Stimulated activated CD8-positive, alpha-beta memory T cell treated with anti-CD3 and anti-CD28 coated beads, Interleukin-2, amount 100 ng/mL, for 48 hours (primary cell): ENCODE results near the gene EPB41L2.
"Not testable (repeated sequence)": the region's sequence is repeated elsewhere in the genome, so short reads cannot be mapped to it uniquely, and the experiment has no call there.

Experiments used
- DNase-seq, 2 donors: peaks; one replicate each; pipeline ENCODE4 v3.0.0-alpha.2; 2020; ENCODE audit warnings: low read depth in 2 of 2

EPB41L2 gene

DNA sequence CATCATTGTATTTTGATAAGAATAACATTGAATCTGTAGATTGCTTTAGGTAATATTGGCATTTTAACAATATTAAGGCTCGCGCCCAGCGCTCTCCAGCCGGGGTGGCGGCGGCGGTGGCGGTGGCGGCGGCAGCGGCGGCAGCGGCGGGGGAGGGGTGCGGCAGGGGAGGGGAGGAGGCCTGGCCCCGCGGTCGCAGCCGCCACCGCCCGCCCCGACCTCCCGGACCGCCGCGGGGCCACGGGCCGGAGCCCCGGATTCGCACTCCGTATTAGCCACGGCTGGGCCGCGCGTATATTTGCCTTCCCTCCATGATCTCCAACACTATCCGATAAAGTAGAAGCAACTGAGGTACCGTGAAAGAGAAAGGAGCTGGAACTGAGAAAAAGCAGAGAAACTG lies 261.7 kb downstream of the EPB41L2 start:
- DNase-seq, result not testable (repeated sequence)

DNA sequence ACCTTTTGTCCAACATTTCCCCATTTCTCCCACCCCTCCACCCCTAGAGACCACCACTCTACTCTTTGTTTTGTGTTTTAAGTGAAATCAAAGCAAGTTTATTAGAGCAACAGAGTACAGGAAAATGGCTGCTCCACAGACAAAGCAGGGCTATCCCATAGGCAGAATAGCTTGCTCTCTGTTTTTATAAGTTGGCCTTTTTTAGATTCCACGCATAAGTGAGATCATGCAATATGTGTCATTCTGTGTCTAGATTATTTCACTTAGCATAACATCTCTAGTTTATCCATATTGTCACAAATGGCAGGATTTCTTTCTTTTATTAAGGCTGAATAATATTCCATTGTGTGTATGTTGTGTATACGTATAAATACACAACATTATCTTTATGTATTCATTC lies 266.0 kb downstream of the EPB41L2 start:
- DNase-seq, result no peak

DNA sequence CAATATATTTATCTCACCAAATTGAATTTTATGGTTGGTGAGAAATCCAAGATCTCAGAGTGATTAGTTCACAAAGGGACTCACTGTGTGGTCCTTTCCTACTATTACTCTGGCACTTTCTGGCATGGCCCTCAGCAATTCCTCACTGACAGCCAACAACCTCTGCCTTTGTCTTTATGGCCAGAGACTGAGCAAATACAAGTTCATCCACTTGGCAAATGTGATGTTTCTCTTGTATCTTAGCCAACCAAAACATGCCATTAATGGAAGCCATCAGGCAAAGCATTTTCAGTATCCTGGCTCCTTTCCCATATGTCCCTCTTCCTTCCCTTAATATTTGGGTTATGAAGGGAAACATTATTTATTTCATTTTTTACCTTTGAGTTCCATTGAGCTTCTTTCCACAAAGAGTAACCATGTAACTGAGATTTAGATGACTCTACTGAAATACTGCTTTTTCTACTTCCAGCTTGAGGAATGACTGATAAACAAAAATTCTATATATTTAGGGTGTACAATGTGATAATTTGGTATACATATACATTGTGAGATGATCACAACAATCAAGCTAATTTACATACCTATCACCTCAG lies 266.6 kb downstream of the EPB41L2 start:
- DNase-seq, result no peak

DNA sequence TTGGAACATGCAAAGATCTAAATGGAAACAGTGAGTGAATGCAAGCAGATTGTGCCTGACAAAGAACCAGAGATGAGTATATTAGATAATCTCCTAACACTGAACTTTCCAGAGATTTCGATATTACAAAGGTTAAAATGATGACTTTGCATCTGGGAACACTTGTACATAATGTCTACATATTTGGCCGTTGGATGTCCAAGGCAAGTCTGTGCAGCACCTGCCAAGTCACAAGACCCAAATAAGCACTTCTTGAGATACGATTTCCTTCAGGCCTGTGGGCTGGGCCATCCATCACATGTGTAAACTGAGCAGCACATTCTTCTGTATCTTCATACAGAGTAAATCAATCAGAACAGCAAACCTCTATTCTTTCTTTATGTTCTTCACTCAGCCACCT lies 268.3 kb downstream of the EPB41L2 start:
- DNase-seq, result no peak

DNA sequence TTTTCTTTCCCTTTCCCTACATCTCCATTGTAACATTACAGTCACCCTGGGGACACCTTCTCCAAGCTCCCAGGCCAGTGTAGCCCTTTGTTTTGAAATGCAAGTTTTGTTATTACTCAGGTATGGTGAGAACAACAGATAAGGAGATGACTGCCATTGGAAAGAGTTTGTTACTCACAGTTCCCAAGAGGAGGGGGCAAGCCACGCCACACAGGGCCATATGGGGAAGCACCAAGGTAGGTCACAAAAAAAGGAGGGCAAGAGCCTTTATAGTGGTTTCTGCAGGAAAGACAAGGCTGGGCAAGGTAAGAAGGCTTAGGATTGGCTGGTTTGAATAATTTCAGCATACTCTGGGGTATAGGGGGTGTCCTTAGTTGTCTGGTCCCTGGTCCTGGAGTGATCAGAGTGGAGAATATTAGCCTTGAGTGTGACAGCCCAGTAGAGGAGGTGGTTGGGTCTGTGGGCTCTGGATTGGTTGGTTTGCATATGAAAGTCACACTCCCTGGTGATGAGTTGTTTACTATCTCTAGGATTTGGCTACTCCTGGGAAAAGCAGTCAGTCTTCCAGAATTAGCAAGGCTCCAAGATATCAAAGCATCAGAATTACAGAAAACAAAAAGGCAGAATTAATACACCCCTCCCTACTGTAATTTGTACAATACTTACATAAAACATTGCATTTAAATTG lies 268.9 kb downstream of the EPB41L2 start:
- DNase-seq, result no peak
